ENCODE measurements around the gene C6orf47. TPM values are rescaled to one million over a fixed set of nuclear protein-coding genes. Genes with fewer than 3 reads are reported as not detected.
"Not testable (repeated sequence)": the region's sequence is repeated elsewhere in the genome, so short reads cannot be mapped to it uniquely, and the experiment has no call there.

Gene C6orf47, protein sequence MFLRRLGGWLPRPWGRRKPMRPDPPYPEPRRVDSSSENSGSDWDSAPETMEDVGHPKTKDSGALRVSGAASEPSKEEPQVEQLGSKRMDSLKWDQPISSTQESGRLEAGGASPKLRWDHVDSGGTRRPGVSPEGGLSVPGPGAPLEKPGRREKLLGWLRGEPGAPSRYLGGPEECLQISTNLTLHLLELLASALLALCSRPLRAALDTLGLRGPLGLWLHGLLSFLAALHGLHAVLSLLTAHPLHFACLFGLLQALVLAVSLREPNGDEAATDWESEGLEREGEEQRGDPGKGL
- 10.5 TPM for polyA plus RNA-seq (2012; ENCODE audit: missing spikeins)

DNA sequence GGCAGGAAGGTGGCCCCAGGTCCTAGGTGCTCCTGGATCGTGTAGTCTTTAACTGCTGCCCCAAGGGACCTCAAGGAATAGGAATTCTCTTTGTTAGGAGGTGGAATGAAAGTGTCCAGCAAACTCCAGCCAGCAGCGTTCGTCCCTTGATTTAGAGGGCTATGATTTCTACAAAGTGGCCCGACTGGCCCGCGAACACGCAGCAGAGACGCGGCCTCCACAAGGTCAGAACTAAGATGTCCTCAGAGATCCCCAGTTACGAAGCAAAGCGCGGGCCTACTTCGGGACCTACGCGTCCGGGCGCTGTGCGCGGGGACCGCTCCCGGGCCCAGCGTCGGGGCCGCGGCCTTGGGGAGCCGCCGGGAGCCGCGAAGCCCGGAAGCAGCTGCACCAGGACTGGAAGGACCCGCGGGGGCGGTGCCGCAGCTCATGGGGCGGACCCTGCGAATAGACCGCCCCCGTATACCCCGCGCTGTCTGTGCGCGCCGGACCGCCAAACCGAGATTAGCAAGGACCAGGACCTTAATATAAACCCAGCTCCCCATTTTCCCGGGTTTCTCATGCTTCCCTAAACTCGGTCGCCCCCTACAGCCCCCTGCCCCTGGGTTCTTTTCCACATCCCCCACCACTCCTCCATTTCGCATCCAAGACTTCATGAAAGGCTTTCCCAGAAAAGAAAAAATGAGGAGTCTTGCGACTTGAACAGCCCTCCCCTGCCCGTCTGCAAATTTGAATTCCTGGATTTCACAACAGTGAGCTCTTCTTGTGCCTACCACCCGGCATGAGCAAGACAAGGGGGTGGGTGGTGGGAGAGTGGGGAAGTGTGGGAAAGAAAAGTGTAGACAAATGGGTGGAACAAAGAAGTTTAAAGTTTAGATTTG, at the start of gene C6orf47:
C6orf47 (minus strand) TSS at position 398 of the 881 bp plus-strand sequence. CDS start 831 bp downstream, outside the sequence.
- TF ChIP-seq POLR2A (IDR thresholded peaks at IDR 0.05; ENCODE audit: low read depth, low read length) (peak; percentile 88), POLR2AphosphoS5 (IDR thresholded peaks at IDR 0.05; ENCODE audit: low read depth, low read length) (peak; percentile 69; the same call in 1 of the 2 replicates), TAF1 (IDR thresholded peaks at IDR 0.05; ENCODE audit: borderline replicate concordance, low read depth, low read length) (peak; percentile 53; the same call in 1 of the 2 replicates)
- peak; percentile 84 for DNase-seq (ENCODE audit: insufficient read length)
- peak; percentile 80 for FAIRE-seq

DNA sequence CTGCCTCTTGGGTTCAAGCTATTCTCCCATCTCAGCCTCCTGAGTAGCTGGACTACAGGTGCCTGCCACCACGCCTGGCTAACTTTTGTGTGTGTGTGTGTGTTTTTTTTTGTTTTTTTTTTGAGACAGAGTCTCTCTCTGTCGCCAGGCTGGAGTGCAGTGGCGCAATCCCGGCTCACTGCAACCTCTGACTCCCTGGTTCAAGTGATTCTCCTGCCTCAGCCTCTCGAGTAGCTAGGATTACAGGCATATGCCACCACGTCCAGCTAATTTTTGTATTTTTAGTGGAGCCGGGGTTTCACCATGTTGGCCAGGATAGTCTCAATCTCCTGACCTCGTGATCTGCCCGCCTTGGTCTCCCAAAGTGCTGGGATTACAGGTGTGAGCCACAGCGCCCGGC, 48.6 kb upstream of the C6orf47 start:
- not testable (repeated sequence) for FAIRE-seq

DNA sequence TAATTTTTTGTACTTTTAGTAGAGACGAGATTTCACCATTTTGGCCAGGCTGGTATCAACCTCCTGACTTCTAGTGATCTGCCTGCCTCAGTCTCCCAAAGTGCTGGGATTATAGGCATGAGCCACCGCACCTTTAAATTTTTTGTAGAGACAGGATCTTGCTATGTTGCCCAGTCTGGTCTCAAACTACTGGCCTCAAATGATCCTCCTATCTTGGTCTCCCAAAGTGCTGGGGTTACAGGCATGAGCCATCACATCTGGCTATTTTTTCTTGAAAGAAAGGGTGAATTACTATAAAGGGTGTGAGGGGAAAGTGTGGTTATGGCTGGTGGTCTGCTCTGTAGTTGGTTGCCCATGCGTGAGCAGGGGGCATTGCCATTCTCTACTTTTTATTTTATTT, 47.6 kb upstream of the C6orf47 start:
- DNase-seq (ENCODE audit: insufficient read length) (no peak), FAIRE-seq (no peak)
- TF ChIP-seq POLR2AphosphoS5 (IDR thresholded peaks at IDR 0.05; ENCODE audit: low read depth, low read length) (no peak), POLR2A (IDR thresholded peaks at IDR 0.05; ENCODE audit: low read depth, low read length) (no peak), TAF1 (IDR thresholded peaks at IDR 0.05; ENCODE audit: borderline replicate concordance, low read depth, low read length) (no peak)

More for the DNA sequence above, 48.6 kb upstream of the C6orf47 start:
- DNase-seq (ENCODE audit: insufficient read length): not testable (repeated sequence)

DNA sequence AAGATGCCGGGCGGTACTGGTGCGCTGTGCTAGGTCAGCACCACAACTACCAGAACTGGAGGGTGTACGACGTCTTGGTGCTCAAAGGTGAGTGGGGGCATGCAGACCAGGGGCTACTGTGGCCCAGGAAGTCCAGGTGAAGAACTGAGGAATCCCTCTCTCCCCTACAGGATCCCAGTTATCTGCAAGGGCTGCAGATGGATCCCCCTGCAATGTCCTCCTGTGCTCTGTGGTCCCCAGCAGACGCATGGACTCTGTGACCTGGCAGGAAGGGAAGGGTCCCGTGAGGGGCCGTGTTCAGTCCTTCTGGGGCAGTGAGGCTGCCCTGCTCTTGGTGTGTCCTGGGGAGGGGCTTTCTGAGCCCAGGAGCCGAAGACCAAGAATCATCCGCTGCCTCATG, 47.1 kb upstream of the C6orf47 start:
- TF ChIP-seq POLR2A (IDR thresholded peaks at IDR 0.05; ENCODE audit: low read depth, low read length) (no peak), TAF1 (IDR thresholded peaks at IDR 0.05; ENCODE audit: borderline replicate concordance, low read depth, low read length) (no peak), POLR2AphosphoS5 (IDR thresholded peaks at IDR 0.05; ENCODE audit: low read depth, low read length) (no peak)
- DNase-seq (ENCODE audit: insufficient read length) (no peak), FAIRE-seq (no peak)

DNA sequence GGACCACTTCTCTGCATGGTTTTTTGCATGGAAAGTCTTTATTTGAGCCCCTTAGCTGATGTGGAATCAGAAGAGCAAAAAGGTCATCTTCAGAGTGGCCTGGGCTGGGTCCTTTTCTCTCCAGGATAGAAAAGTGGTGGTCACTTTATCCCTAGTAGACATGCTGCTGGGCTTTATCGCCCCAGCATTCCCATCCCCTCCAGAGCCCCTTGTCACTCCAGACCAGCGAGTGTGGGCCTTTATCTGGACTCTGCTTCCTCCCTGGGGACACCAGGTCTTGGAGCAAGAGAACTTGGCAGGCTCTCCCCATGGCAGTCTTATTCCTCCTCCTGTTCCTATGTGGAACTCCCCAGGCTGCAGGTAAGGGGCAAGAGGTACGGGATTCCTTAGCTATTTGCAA, 46.0 kb upstream of the C6orf47 start, which contains the start of gene LY6G6F:
LY6G6F (plus strand) TSS at position 268 of the 400 bp plus-strand sequence; CDS start at position 309, 41 bp downstream.
- TF ChIP-seq POLR2A (IDR thresholded peaks at IDR 0.05; ENCODE audit: low read depth, low read length): no peak
- TF ChIP-seq TAF1 (IDR thresholded peaks at IDR 0.05; ENCODE audit: borderline replicate concordance, low read depth, low read length): no peak
- TF ChIP-seq POLR2AphosphoS5 (IDR thresholded peaks at IDR 0.05; ENCODE audit: low read depth, low read length): no peak
- DNase-seq (ENCODE audit: insufficient read length): no peak
- no peak for FAIRE-seq

DNA sequence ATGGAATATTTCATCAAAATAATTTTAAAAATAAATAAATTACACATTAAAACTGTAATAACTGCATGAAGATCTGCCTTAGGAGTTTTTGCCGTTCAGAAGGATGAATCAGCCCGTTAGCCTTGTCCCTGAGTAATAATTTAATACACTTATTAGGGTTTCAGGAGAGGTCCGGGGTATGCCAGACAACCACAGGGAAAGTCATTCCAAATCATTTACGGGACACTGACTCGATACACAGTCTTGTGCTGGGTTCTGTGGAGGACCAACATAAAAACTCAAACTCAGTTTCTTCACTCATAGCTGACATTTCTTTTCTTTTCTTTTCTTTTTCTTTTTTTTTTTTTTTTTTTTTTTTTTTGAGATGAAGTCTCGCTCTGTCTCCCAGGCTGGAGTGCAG, 45.4 kb upstream of the C6orf47 start:
- no peak for DNase-seq (ENCODE audit: insufficient read length)
- TF ChIP-seq TAF1 (IDR thresholded peaks at IDR 0.05; ENCODE audit: borderline replicate concordance, low read depth, low read length): no peak
- no peak for TF ChIP-seq POLR2AphosphoS5 (IDR thresholded peaks at IDR 0.05; ENCODE audit: low read depth, low read length)
- no peak for TF ChIP-seq POLR2A (IDR thresholded peaks at IDR 0.05; ENCODE audit: low read depth, low read length)
- no peak for FAIRE-seq

DNA sequence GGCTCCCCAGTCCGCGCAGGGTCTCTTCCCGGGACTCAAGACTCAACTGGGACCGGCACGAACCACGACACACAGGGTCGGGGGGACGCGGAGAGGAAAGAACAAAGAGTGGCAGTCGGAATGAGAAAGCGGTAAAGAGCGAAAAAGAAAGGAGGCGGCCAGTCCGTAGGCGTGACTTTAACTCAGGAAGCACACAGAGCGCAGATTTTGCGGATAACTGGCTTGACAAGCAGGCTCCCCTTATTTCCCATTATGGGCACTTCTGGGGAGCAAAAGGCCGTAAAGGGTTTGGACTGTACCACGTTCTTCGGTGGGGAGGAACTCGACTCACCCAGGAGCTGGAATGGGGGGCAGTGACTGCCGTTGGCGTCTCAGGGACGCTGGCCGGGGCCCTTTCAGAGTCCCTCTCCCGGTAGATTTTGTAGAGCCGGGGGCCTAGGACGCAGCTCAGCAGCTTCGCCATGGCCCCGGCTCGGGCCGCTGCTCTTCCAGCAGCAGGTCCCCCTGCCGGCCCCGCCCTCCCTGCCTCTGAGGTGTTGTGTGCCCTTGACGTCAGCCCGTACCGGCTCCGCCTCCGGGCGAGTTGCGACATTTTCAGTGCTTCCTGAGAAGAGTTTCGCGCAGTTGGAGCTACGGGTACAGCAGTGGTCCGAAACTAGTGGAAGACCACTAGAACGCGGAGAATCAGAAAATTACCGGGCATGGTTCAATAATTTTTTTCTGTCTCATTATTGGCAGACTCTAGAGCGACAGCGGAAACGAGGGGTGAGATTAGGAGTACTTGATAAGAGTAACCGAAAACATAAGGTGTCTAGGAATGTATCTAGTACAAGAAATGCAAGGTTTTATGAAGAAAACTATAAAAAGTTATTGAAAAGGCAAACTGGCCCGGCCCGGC, 42.5 kb upstream of the C6orf47 start, which contains the start of gene ABHD16A:
ABHD16A (minus strand) TSS at position 506 of the 898 bp plus-strand sequence; CDS start at position 463, 43 bp downstream.
- peak; percentile 100 for FAIRE-seq

DNA sequence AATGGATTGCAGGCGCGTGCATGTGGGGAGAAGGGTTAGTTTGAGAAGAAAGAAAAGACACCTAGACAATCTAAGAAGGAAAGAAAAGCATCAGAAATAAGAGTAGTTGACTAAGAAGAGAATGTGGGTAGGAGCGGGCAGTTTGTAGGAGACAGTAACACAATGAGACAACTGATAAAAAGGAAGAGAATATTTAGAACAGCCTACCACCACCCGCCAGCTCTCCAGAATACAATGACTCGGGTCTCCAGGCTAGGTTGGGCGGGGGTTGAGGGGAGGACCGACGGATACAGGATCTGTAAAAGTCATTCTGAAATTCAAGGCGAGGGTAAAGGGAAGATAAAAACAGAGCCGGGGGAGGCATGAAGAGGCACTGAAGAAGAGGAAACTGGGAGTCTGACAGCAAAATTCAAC, 41.8 kb upstream of the C6orf47 start:
- TF ChIP-seq TAF1 (IDR thresholded peaks at IDR 0.05; ENCODE audit: borderline replicate concordance, low read depth, low read length) (no peak), POLR2A (IDR thresholded peaks at IDR 0.05; ENCODE audit: low read depth, low read length) (no peak), POLR2AphosphoS5 (IDR thresholded peaks at IDR 0.05; ENCODE audit: low read depth, low read length) (no peak)
- no peak for FAIRE-seq
- DNase-seq (ENCODE audit: insufficient read length): no peak

More for the DNA sequence above, 42.5 kb upstream of the C6orf47 start, which contains the start of gene ABHD16A:
- DNase-seq (ENCODE audit: insufficient read length): peak; percentile 98
- peak; percentile 72 for TF ChIP-seq POLR2A (IDR thresholded peaks at IDR 0.05; ENCODE audit: low read depth, low read length)
- TF ChIP-seq POLR2AphosphoS5 (IDR thresholded peaks at IDR 0.05; ENCODE audit: low read depth, low read length): peak; percentile 60
- TF ChIP-seq TAF1 (IDR thresholded peaks at IDR 0.05; ENCODE audit: borderline replicate concordance, low read depth, low read length): peak; percentile 39; the same call in 1 of the 2 replicates

DNA sequence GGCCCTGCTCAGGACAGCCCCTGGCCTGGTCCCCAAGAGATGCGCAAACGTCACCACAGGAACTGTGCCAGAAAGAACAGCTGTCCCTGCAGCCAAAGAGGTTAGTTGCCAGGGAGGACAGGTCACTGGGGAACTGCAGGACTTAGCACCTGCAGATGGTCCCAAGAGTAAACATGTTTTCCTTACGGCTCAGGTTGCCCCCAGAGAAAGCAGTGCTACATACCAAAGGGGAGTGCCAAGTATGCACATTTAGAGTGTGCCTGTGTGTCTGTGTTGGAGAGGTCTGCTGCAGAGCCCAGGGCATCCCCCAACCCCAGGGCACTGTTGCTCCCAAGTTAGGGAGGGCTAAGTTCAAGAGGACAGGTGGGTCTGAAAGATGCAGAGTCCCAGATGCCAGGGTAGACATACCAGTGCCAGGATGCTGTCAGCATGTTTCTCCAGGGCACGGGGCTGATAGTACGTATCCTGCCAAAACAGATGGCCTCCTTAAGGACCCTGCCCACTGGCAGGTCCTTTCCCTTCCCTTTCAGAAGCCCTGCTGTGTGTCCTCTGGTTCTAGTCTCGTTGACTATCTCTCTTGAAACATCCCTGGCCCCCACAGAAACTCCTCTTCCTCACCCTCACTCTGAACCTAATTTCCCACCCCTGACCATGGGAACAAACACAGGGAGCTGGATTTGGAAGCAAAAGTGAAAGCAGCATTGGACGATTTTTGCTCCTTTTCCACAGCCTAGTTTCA, 41.3 kb upstream of the C6orf47 start:
- DNase-seq (ENCODE audit: insufficient read length) (no peak), FAIRE-seq (no peak)
- TF ChIP-seq TAF1 (IDR thresholded peaks at IDR 0.05; ENCODE audit: borderline replicate concordance, low read depth, low read length) (no peak), POLR2A (IDR thresholded peaks at IDR 0.05; ENCODE audit: low read depth, low read length) (no peak), POLR2AphosphoS5 (IDR thresholded peaks at IDR 0.05; ENCODE audit: low read depth, low read length) (no peak)

Data from GM12892 (cell line).